ENCODE results near the gene DEPP1. TPM values are rescaled to one million over a fixed set of nuclear protein-coding genes. Genes with fewer than 3 reads are reported as not detected.
A peak's percentile ranks its signal among the peaks of the same experiment; 100 is the strongest.

The DEPP1 gene
- total RNA-seq, 1 donor from 2014 or later: 309 TPM

GRCh38 chr10:45006276-45007030 is 27.8 kb upstream of the DEPP1 start:
- Histone ChIP-seq H3K27ac (no peak overlapping the region), H3K36me3 (peaks cover 0 to 26% of the 10 kb centered on the region in 2 donors), H3K9me3 (no peaks in the 10 kb centered on the region), H3K27me3 (no peaks in the 10 kb centered on the region), H3K4me1 (peaks cover 0 to 10% of the 10 kb centered on the region in 2 donors), H3K4me3 (no peak overlapping the region)
- TF ChIP-seq CTCF (IDR thresholded peaks at IDR 0.05): no peak
- DNase-seq (ENCODE audit: low spot score in 2 of 2): no peak
- intact Hi-C loops (cut with DNase I): loop anchor here (10.0 kb wide), 1 partner anchor 588 kb away; no protein-coding TSS in a partner anchor

- Histone ChIP-seq H3K27ac (no peak overlapping the region), H3K4me3 (no peak overlapping the region), H3K36me3 (peaks cover 0 to 26% of the 10 kb centered on the region in 2 donors), H3K9me3 (no peaks in the 10 kb centered on the region), H3K4me1 (peaks cover 0 to 13% of the 10 kb centered on the region in 2 donors), H3K27me3 (no peaks in the 10 kb centered on the region)
- DNase-seq (ENCODE audit: low spot score in 2 of 2): no peak
- no peak for TF ChIP-seq CTCF (IDR thresholded peaks at IDR 0.05)
- intact Hi-C loops (cut with DNase I): loop anchor here (10.0 kb wide), 1 partner anchor 590 kb away; no protein-coding TSS in a partner anchor
Observed at GRCh38 chr10:45005284-45005683, 26.7 kb upstream of the DEPP1 start.

- H3K27me3 ChIP-seq: no peaks in the 10 kb centered on the region
- H3K36me3 ChIP-seq: peaks cover 0 to 26% of the 10 kb centered on the region in 2 donors
- H3K4me1 ChIP-seq: peaks cover 0 to 20% of the 10 kb centered on the region in 2 donors
- intact Hi-C loops (cut with DNase I): loop anchor here (5.0 to 10.0 kb wide), 2 partner anchors 590 to 668 kb away; partner anchors contain the start of gene ZFAND4
- no peak for TF ChIP-seq CTCF (IDR thresholded peaks at IDR 0.05)
- H3K27ac ChIP-seq: no peak overlapping the region
- no peak for DNase-seq (ENCODE audit: low spot score in 2 of 2)
- H3K9me3 ChIP-seq: no peaks in the 10 kb centered on the region
- no peak overlapping the region for H3K4me3 ChIP-seq
Observed at GRCh38 chr10:45004661-45005060, 26.1 kb upstream of the DEPP1 start.

DNA sequence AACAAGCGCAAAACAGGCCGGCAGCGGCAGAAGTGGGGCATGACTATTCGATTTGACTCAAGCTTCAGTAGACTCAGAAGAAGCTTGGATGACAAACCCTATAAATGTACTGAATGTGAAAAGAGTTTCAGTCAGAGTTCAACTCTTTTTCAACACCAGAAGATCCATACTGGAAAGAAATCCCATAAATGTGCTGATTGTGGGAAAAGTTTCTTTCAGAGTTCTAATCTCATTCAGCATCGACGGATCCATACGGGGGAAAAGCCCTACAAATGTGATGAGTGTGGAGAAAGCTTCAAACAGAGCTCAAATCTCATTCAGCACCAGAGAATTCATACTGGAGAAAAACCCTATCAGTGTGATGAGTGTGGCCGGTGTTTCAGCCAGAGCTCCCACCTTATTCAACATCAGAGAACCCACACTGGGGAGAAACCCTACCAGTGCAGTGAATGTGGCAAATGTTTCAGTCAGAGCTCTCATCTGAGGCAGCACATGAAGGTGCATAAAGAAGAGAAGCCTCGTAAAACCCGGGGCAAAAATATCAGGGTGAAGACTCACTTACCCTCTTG is 24.9 kb upstream of the DEPP1 start:
- peaks cover 0 to 23% of the 10 kb centered on the region in 2 donors for H3K4me1 ChIP-seq
- peak overlapping the region; percentile 1 to 7 for H3K27ac ChIP-seq
- no peak for TF ChIP-seq CTCF (IDR thresholded peaks at IDR 0.05)
- H3K4me3 ChIP-seq: no peak overlapping the region
- no peak for DNase-seq (ENCODE audit: low spot score in 2 of 2)
- intact Hi-C loops (cut with DNase I): loop anchor here (5.0 to 10.0 kb wide), 2 partner anchors 591 to 669 kb away; partner anchors contain the start of gene ZFAND4
- no peaks in the 10 kb centered on the region for H3K27me3 ChIP-seq
- H3K36me3 ChIP-seq: peaks cover 0 to 26% of the 10 kb centered on the region in 2 donors
- no peaks in the 10 kb centered on the region for H3K9me3 ChIP-seq

DNA sequence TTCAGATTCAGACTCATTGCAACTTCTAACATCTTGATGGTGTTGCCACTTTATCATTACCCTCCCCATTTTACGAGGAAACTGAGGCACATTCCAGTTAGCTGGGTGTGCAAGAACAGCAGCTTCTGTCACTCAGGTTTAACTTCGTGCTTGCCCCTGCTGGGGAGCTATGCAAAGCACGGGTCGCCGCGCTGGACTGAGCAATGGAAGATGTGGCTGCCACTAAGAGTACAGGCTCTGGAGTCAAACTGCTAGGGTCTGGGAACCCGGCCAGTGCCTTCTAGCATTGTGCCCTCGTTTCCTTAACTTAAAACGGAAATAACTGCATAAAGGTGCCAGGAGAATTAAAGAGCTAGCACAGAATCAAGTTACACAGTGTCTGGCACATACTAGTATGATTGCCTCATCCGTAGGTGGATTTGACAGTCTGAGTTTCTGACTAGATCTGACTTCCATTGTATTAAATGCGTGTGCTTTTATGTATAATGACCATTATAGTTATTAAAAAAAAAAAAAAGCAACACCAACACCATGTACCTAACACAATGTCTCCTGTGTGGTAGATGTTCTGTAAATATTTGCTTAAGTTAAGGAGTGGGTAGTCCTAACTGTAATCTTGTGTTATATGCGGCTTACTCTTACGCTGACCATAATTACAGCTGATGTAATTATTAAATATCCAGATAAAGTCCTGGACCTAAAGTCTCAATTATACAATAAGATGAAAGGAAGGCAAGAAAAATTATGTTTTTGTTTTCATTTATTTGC is 23.0 kb upstream of the DEPP1 start:
- intact Hi-C loops (cut with DNase I): loop anchor here (1.0 to 10.0 kb wide), 5 partner anchors 23 to 671 kb away; partner anchors contain the start of genes DEPP1, RASSF4 and ZFAND4
- peak in 1 of 2 donors; percentile 87 for DNase-seq (ENCODE audit: low spot score in 2 of 2)
- H3K4me1 ChIP-seq: peaks cover 3 to 39% of the 10 kb centered on the region in 2 donors
- H3K27ac ChIP-seq: peak overlapping the region; percentile 90 to 93
- H3K27me3 ChIP-seq: no peaks in the 10 kb centered on the region
- peaks cover 0 to 26% of the 10 kb centered on the region in 2 donors for H3K36me3 ChIP-seq
- peak in 1 of 3 experiments; percentile 11 for TF ChIP-seq CTCF (IDR thresholded peaks at IDR 0.05)
- H3K4me3 ChIP-seq: peak overlapping the region; percentile 74
- H3K9me3 ChIP-seq: no peaks in the 10 kb centered on the region
